ENCODE results near the gene CARD9. TPM values are rescaled to one million over a fixed set of nuclear protein-coding genes. Genes with fewer than 3 reads are reported as not detected.

CARD9 gene
- total RNA-seq, 1 donor, result 14.7 TPM

DNA sequence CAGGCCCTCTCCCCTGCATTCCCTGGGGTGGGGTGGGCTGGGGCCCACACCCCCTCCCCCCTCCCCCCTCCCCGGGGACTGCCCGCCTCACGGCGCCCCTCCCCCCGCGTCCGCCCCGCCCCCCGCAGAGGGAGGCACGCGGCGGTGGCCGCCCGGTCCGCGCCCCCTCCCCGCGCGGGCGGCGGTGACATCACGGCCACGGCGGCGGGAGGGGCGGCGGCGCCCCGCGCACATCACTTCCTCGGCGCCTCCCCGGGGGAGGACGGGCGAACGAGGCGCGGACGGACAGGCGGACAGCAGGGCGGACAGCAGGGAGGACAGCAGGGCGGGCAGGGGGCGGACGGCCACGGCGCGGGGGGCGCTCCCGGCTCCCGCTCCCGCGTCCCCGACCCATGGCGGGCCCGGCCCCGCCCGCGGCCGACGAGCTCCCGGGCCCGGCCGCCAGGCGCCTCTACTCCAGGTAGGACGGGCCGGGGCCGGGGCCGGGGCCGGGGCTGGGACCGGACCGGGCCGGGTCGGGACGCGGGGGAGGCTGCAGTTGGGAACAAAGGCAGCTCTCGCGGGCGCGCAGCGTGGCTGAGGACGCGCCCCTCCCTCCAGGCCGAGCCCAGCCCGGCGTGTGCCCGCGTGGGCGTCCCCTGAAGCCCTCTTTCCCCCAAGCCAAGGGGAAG lies 46.0 kb downstream of the CARD9 start, which contains the start of gene GPSM1:
GPSM1 (plus strand) TSS at position 236 of the 671 bp plus-strand sequence; CDS start at position 393, 157 bp downstream.
- peak; percentile 66 for DNase-seq (ENCODE audit: low read depth)
- H3K4me3 ChIP-seq (ENCODE audit: low read depth, low read length), result peak within 1 kb of the TSS; percentile 76
- TF ChIP-seq, protein P1, sequence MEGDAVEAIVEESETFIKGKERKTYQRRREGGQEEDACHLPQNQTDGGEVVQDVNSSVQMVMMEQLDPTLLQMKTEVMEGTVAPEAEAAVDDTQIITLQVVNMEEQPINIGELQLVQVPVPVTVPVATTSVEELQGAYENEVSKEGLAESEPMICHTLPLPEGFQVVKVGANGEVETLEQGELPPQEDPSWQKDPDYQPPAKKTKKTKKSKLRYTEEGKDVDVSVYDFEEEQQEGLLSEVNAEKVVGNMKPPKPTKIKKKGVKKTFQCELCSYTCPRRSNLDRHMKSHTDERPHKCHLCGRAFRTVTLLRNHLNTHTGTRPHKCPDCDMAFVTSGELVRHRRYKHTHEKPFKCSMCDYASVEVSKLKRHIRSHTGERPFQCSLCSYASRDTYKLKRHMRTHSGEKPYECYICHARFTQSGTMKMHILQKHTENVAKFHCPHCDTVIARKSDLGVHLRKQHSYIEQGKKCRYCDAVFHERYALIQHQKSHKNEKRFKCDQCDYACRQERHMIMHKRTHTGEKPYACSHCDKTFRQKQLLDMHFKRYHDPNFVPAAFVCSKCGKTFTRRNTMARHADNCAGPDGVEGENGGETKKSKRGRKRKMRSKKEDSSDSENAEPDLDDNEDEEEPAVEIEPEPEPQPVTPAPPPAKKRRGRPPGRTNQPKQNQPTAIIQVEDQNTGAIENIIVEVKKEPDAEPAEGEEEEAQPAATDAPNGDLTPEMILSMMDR (IDR thresholded peaks at IDR 0.05; ENCODE audit: insufficient read depth, low read depth, low read length), result no peak

DNA sequence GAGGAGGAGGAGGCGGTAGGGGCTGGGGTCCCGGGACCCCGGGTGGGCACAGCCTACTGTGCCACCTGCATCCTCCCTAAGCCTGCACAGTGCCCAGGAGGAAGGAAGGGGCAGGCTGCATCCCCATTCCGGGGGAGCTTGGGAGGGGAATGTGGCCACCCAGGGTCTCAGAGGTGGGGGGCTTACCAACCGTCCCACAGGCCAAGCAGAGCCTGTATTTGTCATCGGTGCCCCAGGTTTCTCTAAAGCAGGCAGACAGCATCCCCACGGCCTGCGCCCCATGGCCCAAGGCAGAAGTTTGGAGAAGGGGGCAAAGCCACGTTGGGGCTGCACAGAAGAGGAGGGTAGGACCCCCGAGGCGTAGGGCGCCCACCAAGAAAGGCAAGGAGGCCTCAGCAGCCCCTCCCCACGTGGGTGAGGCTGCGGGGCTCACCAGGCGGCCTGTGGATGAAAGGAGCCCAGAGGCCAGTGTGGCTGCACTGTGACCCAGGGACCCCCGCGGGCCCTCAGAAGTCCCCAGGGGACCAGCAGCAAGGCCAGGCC lies 46.6 kb downstream of the CARD9 start:
- H3K4me3 ChIP-seq (ENCODE audit: low read depth, low read length), result peak overlapping the region; percentile 35
- no peak for DNase-seq (ENCODE audit: low read depth)
- TF ChIP-seq, protein P1 (IDR thresholded peaks at IDR 0.05; ENCODE audit: insufficient read depth, low read depth, low read length), result no peak

DNA sequence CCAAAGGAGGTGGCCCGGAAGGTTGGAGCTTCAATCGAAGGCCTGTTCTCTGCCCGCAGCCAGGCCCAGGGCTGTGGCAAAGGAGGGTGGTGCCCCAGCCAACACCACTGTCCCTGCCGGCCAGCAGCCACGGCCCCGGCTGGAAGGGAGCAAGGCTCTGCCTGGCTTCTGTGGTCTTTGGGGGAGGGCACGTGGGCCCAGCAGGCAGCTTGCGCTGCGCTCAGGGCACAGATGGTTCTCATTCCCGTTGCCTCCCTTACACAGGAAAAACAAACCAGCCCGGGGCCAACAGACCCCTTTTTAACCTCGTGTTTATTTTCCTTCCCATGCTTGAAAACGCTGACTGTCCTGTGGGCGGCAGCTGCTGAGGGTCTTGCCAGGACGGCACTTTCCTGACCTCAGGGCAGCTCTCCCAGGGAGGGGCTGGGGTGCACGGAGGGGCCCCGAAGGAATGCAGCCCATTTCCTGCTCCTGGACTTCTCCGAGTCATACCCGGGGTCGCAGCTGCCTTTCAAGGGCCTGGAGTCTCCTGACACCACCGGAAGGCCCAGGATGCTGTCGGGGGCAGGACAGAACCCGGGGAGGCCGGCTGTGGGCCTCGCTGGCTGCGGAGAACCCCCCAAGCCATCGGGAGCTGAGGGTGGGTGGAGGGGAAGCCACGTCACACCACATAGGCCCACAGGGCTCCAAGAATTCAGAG lies 47.3 kb downstream of the CARD9 start:
- H3K4me3 ChIP-seq (ENCODE audit: low read depth, low read length), result peak overlapping the region; percentile 35
- peak; percentile 93 for DNase-seq (ENCODE audit: low read depth)
- TF ChIP-seq, protein P1 (IDR thresholded peaks at IDR 0.05; ENCODE audit: insufficient read depth, low read depth, low read length), result no peak

DNA sequence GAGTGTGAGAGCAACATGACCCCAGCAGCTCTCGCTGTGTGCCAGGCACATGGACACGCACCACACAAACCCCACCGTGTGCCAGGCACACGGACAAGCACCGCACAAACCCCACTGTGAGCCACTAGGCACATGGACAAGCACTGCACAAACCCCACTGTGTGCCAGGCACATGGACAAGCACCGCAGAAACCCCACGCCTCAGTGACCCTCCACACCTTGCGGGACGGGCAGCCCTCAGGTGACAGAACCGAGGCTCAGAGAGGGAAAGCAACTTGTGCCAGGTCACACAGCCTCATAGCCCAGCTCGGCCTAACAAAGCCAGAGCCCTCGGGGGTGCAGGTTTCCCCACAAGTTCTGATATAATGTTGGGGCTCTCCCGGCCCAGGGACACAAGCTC lies 48.1 kb downstream of the CARD9 start:
- no peak overlapping the region for H3K4me3 ChIP-seq (ENCODE audit: low read depth, low read length)
- TF ChIP-seq, protein P1 (IDR thresholded peaks at IDR 0.05; ENCODE audit: insufficient read depth, low read depth, low read length), result no peak
- no peak for DNase-seq (ENCODE audit: low read depth)

DNA sequence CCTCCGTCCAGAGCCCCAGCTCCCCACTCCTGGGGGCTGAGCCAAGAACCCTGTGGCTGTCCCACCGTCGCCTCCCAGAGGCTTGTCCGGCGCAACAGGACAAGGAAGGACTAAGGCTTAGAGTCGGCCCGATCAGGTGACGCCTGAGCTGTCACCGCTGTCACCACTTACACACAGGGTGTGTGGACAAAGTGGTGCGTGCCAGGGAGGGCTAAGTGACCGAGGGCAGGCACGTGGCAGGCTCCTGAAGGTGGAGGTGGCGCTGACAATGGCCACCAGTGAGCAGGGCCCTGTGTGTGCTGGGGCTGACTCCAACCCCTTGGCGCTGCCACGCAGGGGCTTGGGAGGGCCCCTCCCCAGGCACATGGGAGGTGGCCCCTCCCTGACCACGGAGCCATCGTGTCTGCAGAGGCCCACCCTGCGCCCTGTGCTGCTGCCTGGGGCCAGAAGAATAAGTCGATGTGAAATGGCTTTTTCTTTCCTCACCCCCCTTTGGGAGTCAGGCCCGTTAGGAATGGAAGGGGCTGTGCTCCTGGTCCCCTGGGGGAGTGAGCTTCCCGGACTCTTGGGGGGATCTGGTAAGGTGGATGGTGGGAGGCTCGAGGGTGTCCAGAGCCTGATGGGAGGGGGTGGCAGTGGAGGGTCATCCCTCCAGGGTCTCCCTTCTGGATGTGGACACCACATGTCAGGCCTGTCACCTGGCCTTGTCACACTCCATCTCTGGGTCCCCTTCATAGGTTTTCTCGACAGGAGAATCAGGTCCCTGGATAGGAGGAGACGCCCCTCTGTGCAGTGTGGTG lies 48.8 kb downstream of the CARD9 start:
- TF ChIP-seq, protein P1 (IDR thresholded peaks at IDR 0.05; ENCODE audit: insufficient read depth, low read depth, low read length), result no peak
- H3K4me3 ChIP-seq (ENCODE audit: low read depth, low read length), result no peak overlapping the region
- no peak for DNase-seq (ENCODE audit: low read depth)

DNA sequence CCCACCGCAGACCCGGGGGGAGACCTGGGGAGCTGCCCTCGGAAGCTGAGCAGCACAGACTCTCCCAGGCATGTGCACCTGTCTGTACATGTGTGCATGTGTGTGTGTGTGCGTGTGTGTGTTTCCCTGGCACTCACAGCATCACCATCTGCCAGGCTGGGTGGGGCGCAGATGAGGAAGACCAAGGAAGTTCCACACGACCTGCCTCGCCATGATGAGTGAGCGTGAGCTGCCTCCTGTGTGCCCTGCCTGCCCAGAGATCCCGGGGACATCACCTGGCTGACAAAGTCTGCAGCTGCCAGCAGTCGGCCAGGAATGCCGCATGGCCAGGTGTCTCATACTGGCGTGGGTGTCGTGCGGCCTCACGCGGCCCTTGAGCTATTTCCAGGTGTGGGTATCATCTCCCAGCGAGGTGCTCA lies 50.1 kb downstream of the CARD9 start:
- TF ChIP-seq, protein P1 (IDR thresholded peaks at IDR 0.05; ENCODE audit: insufficient read depth, low read depth, low read length), result no peak
- no peak overlapping the region for H3K4me3 ChIP-seq (ENCODE audit: low read depth, low read length)
- no peak for DNase-seq (ENCODE audit: low read depth)
